Measurements from ENCODE around the gene ST6GALNAC5.

The ST6GALNAC5 gene

GRCh38 chr1:76925825-76926224 lies 58.5 kb downstream of the ST6GALNAC5 start:
- no peak for TF ChIP-seq CEBPB (IDR thresholded peaks at IDR 0.05)
- TF ChIP-seq RAD21 (IDR thresholded peaks at IDR 0.05; ENCODE audit: low read depth) = no peak
- TF ChIP-seq CREB1 (IDR thresholded peaks at IDR 0.05; ENCODE audit: low read depth) = no peak
- TF ChIP-seq FOXM1 (IDR thresholded peaks at IDR 0.05; ENCODE audit: borderline replicate concordance, low read depth) = no peak
- TF ChIP-seq EGR1 (IDR thresholded peaks at IDR 0.05) = no peak
- TF ChIP-seq TAF1 (IDR thresholded peaks at IDR 0.05; ENCODE audit: low read depth) = no peak
- no peak for TF ChIP-seq TEAD4 (IDR thresholded peaks at IDR 0.05)
- TF ChIP-seq YY1 (IDR thresholded peaks at IDR 0.05; ENCODE audit: low read depth) = no peak
- no peak for TF ChIP-seq TCF12 (IDR thresholded peaks at IDR 0.05; ENCODE audit: low read depth)
- no peak for TF ChIP-seq USF1 (IDR thresholded peaks at IDR 0.05)
- no peak for TF ChIP-seq ZBTB7A (IDR thresholded peaks at IDR 0.05; ENCODE audit: low read depth)
- TF ChIP-seq REST (IDR thresholded peaks at IDR 0.05; ENCODE audit: low read depth) = no peak
- TF ChIP-seq MAX (IDR thresholded peaks at IDR 0.05) = no peak

- TF ChIP-seq TCF12 (IDR thresholded peaks at IDR 0.05; ENCODE audit: low read depth) = no peak
- TF ChIP-seq CREB1 (IDR thresholded peaks at IDR 0.05; ENCODE audit: low read depth) = no peak
- no peak for TF ChIP-seq FOXM1 (IDR thresholded peaks at IDR 0.05; ENCODE audit: borderline replicate concordance, low read depth)
- no peak for TF ChIP-seq ZBTB7A (IDR thresholded peaks at IDR 0.05; ENCODE audit: low read depth)
- TF ChIP-seq USF1 (IDR thresholded peaks at IDR 0.05) = no peak
- TF ChIP-seq MAX (IDR thresholded peaks at IDR 0.05) = no peak
- TF ChIP-seq EP300 (IDR thresholded peaks at IDR 0.05; ENCODE audit: borderline replicate concordance) = no peak
- no peak for TF ChIP-seq REST (IDR thresholded peaks at IDR 0.05; ENCODE audit: low read depth)
- no peak for TF ChIP-seq NFIC (IDR thresholded peaks at IDR 0.05)
- TF ChIP-seq TEAD4 (IDR thresholded peaks at IDR 0.05) = no peak
- TF ChIP-seq YY1 (IDR thresholded peaks at IDR 0.05; ENCODE audit: low read depth) = no peak
- TF ChIP-seq EGR1 (IDR thresholded peaks at IDR 0.05) = no peak
- TF ChIP-seq CEBPB (IDR thresholded peaks at IDR 0.05) = no peak
- TF ChIP-seq RAD21 (IDR thresholded peaks at IDR 0.05; ENCODE audit: low read depth) = no peak
These were observed 61.2 kb downstream of the ST6GALNAC5 start for GRCh38 chr1:76928522-76928921.

GRCh38 chr1:76929136-76929535 lies 61.9 kb downstream of the ST6GALNAC5 start:
- TF ChIP-seq CREB1 (IDR thresholded peaks at IDR 0.05; ENCODE audit: low read depth) (no peak), REST (IDR thresholded peaks at IDR 0.05; ENCODE audit: low read depth) (no peak), CEBPB (IDR thresholded peaks at IDR 0.05) (no peak), FOXM1 (IDR thresholded peaks at IDR 0.05; ENCODE audit: borderline replicate concordance, low read depth) (no peak), NFIC (IDR thresholded peaks at IDR 0.05) (no peak), EP300 (IDR thresholded peaks at IDR 0.05; ENCODE audit: borderline replicate concordance) (no peak), EGR1 (IDR thresholded peaks at IDR 0.05) (no peak), USF1 (IDR thresholded peaks at IDR 0.05) (no peak), TAF1 (IDR thresholded peaks at IDR 0.05; ENCODE audit: low read depth) (no peak), YY1 (IDR thresholded peaks at IDR 0.05; ENCODE audit: low read depth) (no peak), MAX (IDR thresholded peaks at IDR 0.05) (no peak), TCF12 (IDR thresholded peaks at IDR 0.05; ENCODE audit: low read depth) (no peak), RAD21 (IDR thresholded peaks at IDR 0.05; ENCODE audit: low read depth) (no peak), TEAD4 (IDR thresholded peaks at IDR 0.05) (no peak), ZBTB7A (IDR thresholded peaks at IDR 0.05; ENCODE audit: low read depth) (no peak)

All from Ishikawa (cell line).